ENCODE results near the gene OR5V1. TPM values are rescaled to one million over a fixed set of nuclear protein-coding genes. Genes with fewer than 3 reads are reported as not detected.
"Not testable (repeated sequence)": the region's sequence is repeated elsewhere in the genome, so short reads cannot be mapped to it uniquely, and the experiment has no call there.

The OR5V1 gene
- not detected for polyA plus RNA-seq (2013, experiment 1 of 2; ENCODE audit: insufficient read length)
- polyA plus RNA-seq (2013, experiment 2 of 2; ENCODE audit: insufficient read length): not detected

DNA sequence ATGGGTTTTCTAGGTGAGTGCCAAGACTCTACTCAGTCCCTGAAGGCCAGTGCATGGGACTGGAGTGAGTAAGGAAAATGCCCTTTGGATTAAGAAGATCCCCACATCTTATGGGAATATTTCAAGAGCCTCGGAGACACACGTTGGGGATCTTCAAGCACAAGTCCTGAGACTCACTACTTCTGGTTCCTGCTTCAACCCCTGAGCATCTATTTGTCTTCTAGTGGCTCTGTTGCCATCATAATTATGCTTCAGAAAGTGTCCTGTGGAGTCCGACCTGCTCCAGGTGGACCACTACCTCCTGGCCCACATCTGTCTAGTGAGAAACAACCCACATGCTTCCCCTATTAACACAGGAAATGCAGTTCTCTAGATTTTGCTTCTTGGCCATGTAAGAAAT lies at the start of gene OR5V1:
Gene OR5V1 (minus strand): TSS at position 101 of the 400 bp plus-strand sequence. CDS start 12,670 bp downstream, outside the sequence.
- DNase-seq: no peak

DNA sequence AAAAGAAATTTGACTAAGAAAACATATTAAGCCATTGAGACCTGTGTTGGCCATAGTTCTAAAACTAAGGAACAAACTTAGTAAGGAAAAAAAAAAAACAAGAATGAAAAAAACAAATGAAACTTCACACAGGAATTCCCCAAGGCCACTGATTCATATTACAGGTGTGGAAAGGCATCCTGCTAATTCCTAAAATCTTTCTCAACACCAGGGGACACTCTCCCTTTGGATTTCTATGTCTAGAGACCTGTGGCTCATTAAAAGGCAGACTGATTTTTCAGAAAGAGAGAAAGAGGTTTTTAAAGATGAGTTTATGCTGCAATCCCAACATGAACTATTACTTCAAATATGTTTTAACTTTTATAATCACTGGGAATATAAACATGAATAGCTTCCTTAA lies 45.9 kb upstream of the OR5V1 start, which contains the start of gene OR12D1:
Gene OR12D1 (plus strand): TSS at position 341 of the 400 bp plus-strand sequence.
- no peak for DNase-seq

- no peak for DNase-seq
Observed at GRCh38 chr6:29403801-29404200, 35.1 kb upstream of the OR5V1 start.

GRCh38 chr6:29399525-29399924 lies 30.9 kb upstream of the OR5V1 start:
- no peak for DNase-seq

DNA sequence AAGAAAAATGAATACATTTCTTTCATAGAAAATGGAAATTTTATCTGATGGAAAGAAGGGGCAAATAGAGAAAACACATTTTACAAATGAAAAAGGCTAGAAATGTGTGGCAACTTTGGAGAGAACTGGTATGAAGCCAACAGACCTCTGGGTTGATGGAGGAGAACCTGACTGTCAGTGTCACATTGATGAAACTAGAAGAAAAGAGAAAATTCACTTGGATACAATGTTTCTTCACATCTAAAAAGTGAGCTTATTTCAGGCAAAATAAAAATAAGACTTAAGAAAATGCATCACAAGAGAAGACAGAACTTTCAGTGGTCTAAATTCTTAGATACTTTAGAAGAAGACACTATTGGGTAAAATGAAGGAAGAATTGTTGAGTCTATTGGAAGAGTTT lies 26.7 kb upstream of the OR5V1 start, which contains the start of gene OR12D2:
Gene OR12D2 (plus strand): TSS at position 301 of the 400 bp plus-strand sequence. CDS start 1,069 bp downstream, outside the sequence.
- no peak for DNase-seq

GRCh38 chr6:29388533-29388932 lies 19.9 kb upstream of the OR5V1 start:
- no peak for DNase-seq

GRCh38 chr6:29376003-29376402 lies 7.3 kb upstream of the OR5V1 start:
- no peak for DNase-seq

GRCh38 chr6:29375191-29375590 lies 6.5 kb upstream of the OR5V1 start, which contains the start of gene OR12D3:
OR12D3 (minus strand) TSS chr6:29375291; CDS start chr6:29375287, 4 bp downstream.
- no peak for DNase-seq

- DNase-seq: no peak
Observed at GRCh38 chr6:29355603-29356002, 13.1 kb downstream of the OR5V1 start.

- no peak for DNase-seq
Observed at GRCh38 chr6:29354980-29355379, 13.7 kb downstream of the OR5V1 start.

GRCh38 chr6:29349348-29349747 lies 19.3 kb downstream of the OR5V1 start:
- DNase-seq: not testable (repeated sequence)

- DNase-seq: no peak
Observed at GRCh38 chr6:29345380-29345779, 23.3 kb downstream of the OR5V1 start.

- no peak for DNase-seq
Observed at GRCh38 chr6:29336269-29336668, 32.4 kb downstream of the OR5V1 start.

GRCh38 chr6:29332676-29333075 lies 36.0 kb downstream of the OR5V1 start:
- no peak for DNase-seq

DNA sequence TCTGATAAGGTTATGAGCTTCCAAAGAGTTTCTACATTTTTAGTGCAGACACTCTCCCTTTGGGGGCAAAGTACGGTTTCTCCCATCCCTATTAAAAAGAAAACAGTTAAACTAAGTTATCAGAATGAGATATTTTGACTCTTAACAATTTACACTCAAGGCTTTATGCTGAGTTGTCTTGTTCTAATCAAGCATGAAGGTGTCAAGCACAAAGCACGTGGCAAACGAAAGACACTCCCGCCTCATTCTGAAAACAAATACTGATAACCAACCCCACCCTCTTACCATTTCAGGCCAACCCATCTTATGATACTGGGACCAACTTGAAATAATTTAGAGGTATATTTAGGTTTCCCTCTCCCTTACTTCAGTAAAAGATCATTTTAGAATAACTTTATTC lies 42.9 kb downstream of the OR5V1 start:
- DNase-seq: no peak

DNA sequence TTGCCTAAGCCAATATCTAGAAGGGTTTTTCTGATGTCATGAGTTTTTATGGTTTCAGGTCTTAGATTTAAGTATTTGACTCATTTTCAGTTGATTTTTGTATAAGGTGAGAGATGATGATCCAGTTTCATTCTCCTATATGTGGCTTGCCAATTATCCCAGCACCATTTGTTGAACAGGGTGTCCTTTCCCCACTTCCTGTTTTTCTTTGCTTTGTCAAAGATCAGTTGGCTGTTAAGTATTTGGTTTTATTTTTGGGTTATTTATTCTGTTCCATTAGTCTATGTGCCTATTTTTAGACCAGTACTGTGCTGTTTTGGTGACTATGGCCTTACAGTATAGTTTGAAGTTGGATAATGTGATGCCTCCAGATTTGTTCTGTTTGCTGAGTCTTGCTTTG lies 45.3 kb downstream of the OR5V1 start:
- DNase-seq: not testable (repeated sequence)

DNA sequence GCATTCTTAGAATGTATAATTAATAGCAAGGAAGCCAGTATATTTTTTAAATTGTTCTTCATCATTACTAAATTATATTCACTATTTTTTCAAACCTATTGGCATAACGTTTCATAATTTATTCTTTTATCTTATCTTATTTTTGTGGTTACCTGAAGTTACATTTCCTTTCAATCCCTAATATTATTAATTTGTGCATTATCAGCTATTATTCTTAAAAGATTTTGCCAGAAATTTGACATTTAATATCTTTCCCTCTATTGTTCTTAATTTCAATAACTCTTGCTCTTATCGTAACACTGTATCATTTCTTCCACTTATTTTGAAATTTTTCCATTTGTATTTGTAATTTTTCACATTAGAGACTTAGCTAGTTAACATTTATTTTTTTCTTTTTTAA lies 48.7 kb downstream of the OR5V1 start:
- DNase-seq: no peak
